Inferior parietal cortex (tissue), 1 donor: ENCODE results near the gene UPF3A.
"Not testable (repeated sequence)": the region's sequence is repeated elsewhere in the genome, so short reads cannot be mapped to it uniquely, and the experiment has no call there.

Source experiments
- DNase-seq: peaks from one replicate; pipeline ENCODE4 v3.0.0-alpha.2; 2016; ENCODE audit errors: extremely low spot score

UPF3A gene

GRCh38 chr13:114264313-114264712 lies 17.1 kb upstream of the UPF3A start:
- not testable (repeated sequence) for DNase-seq

- no peak for DNase-seq
Measured at GRCh38 chr13:114264886-114265611, 16.4 kb upstream of the UPF3A start.

- DNase-seq = no peak
Measured at GRCh38 chr13:114266241-114266640, 15.2 kb upstream of the UPF3A start.

GRCh38 chr13:114268344-114269280 lies 12.8 kb upstream of the UPF3A start:
- no peak for DNase-seq

GRCh38 chr13:114269281-114269770 lies 12.1 kb upstream of the UPF3A start:
- no peak for DNase-seq

GRCh38 chr13:114272977-114273376 lies 8.4 kb upstream of the UPF3A start:
- no peak for DNase-seq

GRCh38 chr13:114275304-114275703 lies 6.1 kb upstream of the UPF3A start:
- DNase-seq = no peak

GRCh38 chr13:114279146-114279545 lies 2.3 kb upstream of the UPF3A start:
- no peak for DNase-seq

- no peak for DNase-seq
Measured at GRCh38 chr13:114279758-114280355, 1.5 kb upstream of the UPF3A start.

- peak; percentile 66 for DNase-seq
Measured at GRCh38 chr13:114282041-114282670, 755 bp downstream of the UPF3A start.

GRCh38 chr13:114283576-114283975 lies 2.2 kb downstream of the UPF3A start:
- DNase-seq = no peak

- no peak for DNase-seq
Measured at GRCh38 chr13:114284680-114285079, 3.3 kb downstream of the UPF3A start.

GRCh38 chr13:114285166-114285808 lies 3.9 kb downstream of the UPF3A start:
- no peak for DNase-seq

- no peak for DNase-seq
Measured at GRCh38 chr13:114286808-114287207, 5.4 kb downstream of the UPF3A start.

- no peak for DNase-seq
Measured at GRCh38 chr13:114288157-114288591, 6.8 kb downstream of the UPF3A start.

- DNase-seq = no peak
Measured at GRCh38 chr13:114296448-114296847, 15.0 kb downstream of the UPF3A start.

- no peak for DNase-seq
Measured at GRCh38 chr13:114296902-114297301, 15.5 kb downstream of the UPF3A start.

GRCh38 chr13:114298866-114299265 lies 17.5 kb downstream of the UPF3A start:
- DNase-seq = no peak

- no peak for DNase-seq
Measured at GRCh38 chr13:114299604-114300305, 18.4 kb downstream of the UPF3A start.

GRCh38 chr13:114303700-114304327 lies 22.4 kb downstream of the UPF3A start:
- DNase-seq = no peak
